Kasumi-1 (cell line): ENCODE data around the gene CPEB4.

ENCODE experiments used
- DNase-seq, 2 experiments: peaks; one replicate each; lab custom pipeline; 2025; lab: John Stamatoyannopoulos, UW

Gene CPEB4

DNA sequence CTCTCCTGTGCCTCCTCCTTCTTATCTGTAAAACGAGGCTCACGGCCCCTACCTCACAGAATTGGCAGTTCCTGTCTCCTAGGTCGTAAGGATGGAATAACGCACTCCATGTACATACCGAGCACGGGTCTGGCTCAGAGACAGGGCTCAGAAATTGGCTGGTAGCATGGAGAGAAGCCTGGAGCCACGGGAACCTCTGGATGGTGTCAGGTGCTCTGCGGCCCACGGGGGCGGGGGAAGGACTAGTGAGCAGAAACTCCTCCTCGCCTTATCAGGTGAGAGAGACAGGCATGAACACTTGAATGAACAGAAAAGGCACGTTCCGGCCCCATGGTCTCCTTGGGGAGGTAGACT, 85.4 kb downstream of the CPEB4 start:
- DNase-seq = no peak

DNA sequence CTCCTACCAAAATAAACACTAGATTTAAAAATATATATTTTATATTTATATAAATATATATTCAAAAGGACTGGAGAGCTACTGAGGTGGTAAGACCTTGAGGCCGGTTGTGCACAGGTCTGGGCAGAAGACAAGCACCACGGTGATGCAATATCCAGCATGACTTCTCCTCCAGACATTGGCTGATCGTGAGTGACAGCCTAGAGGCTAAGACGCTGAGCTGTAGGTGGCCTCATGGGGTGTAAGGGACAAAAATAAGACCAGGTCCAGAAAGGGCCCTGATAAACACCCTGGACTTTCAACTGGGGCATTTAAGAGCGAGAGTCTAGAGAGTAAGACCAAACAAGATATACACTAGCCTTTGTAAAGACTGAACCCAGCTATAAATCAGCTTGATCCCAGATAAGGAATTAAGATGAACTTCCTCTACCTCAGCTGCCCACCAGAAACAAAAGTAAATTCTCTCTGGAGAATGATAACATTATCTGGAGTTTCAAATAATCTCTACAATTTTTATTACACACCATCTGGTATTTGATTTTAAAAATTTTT, 86.6 kb downstream of the CPEB4 start:
- no peak for DNase-seq

DNA sequence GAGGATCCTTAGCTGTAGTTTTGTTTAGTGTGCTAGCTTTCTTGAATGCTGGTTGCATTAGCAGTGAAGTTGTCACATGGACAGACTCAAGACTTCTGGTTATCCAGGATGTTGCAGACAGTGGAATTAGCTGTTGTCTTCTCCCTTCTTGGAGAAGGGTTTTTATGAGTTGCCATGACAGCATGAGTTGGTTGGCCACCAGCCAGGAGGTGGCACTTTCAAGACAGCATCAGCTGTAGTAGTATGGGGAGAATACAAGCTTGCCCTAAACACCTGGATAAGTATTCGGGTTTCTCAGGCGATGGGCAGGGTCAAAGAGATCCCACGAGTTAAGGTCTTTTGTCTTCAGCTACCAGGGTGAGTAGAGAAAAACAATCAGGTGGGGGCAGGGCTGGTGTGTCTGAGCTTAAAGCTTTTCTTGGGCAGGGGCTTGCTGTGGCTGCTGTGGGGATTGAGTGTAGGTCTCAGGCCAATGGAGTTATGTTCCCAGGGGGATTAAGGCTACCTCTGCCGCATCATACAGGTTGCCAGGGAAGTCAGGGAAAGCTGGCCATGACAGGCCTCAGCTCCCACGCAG, 93.1 kb downstream of the CPEB4 start:
- DNase-seq = no peak

DNA sequence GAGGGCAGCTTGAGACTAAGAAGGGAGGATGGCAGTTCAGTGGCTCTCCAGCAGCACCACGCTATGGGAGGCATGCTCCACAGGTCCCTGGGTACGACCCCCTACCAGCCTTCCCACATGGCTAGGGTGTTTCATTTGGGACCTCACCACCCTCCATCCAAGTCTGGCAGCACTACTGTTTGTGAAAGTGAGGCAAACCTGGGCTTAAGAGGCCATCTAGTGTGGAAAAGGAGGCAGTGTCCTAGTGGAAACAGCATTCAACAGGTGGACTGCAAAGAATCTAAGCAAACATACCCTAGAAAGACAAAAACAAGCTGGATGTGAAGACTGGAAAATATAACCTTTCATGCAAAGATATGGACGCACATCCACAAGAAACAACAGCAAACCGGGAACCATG, 96.1 kb downstream of the CPEB4 start:
- DNase-seq = peak; percentile 10 to 24

DNA sequence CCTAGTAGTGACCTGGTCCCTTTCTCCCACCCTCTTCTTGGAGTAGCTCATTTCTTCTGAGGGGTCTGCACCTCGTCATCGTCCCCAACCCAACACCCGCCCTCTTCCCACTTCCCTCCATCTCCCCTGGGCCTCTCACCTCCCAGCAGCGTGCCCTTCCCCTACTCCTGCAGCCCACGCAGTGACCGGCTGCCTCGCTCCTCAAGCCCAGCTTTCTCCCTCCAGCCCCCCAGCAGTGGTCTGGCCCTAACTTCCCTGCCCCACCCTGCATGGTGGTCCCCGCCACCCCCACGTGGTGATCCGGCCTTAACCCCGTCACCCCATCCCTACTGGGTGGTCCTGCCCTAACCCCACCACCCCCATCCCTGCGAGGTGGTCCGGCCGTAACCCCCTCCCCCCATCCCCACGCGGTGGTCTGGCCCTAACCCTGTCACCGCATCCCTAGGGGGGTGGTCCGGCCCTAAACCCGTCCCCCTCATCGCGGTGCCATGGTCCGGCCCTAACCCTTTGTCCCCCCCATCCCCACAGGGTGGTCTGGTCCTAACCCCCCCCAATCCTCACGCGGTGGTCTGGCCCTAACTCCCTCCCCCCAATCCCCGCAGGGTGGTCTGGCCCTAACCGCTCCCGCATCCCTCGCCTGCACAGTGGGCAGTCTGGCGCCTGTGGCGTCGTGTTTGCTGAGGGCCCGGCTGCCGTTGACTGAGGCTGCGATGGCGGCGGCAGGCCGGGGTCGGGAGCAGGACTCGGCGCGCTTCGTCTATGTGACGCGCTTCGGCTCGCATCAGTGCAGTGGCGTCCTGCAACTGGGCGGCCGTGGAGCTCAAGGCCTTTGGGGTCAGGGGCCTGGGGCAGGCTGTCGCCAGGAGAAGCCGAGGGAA, 100.6 kb downstream of the CPEB4 start, which contains the start of gene C5orf47:
Gene C5orf47, plus strand, starts transcription at position 617 of the 878 bp plus-strand sequence. Its CDS starts 94 bp downstream, at position 711.
- no peak for DNase-seq

DNA sequence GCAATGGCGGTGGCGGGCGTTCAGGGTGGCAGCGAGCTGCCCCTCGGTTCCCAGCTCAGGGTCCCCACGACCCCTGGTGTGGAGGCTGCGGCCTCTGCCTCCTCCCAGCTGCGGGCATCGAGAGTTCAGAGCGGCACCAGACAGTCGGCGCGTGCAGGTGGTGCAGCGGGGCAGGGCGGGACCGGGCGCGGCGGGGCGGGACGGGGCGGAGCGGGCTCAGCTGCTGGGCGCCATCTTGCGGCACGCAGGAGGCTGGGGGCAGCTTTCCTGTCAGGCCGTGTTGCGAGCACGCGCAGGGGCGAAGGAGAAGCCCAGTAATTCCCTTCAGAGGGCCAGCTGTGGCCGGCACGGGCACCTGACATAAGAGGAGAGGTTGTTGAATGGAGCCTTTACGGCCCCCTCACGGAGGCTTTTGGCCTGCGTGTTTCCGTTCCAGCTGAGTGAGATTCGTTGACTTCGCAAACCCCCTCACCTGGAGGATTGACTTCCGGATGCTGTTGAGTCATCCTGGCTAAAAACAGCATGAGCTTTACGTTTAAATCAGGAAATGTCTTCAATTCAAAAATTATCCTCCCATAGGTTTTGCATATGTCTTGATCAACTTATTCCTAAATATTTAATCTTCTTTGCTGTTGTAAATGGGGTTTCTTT, 101.4 kb downstream of the CPEB4 start:
- DNase-seq = no peak

DNA sequence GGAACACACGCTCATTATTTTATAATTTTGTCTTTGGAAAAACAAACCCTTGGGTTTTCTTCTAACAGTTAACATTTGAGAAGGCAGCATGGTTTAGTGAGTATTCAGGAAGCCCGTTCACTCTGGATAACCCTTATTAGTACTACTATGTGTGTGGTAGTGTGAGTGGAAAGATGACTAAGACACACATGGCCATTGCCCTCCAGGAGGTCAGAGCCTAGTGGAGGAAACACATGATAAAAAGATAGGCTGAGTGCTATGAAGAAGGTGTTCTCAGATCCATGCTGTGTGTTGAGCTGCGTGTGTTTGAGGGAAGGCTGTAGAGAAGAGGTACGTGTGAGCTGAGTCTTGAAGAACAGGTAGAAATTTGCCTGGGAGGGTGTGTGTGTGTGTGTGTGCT, 109.2 kb downstream of the CPEB4 start:
- no peak for DNase-seq

DNA sequence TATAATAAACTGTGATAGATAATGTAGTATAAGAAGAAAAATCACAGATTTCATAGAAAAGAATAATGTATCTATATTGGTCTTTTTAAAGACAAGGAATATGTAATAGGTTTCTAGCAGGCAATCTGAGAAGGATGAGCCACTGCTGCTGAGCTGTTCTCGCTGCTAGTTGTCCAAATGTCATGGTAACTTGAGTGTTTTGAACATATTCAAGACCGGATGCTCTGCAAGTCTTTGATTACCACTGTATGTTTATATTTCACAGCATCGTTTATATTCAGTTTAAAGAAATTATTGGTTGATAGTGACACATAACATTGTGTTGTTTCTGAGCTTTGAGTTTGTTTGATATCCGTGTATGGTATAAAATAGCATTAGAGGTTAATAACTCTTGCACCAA, 110.4 kb downstream of the CPEB4 start:
- DNase-seq = no peak

DNA sequence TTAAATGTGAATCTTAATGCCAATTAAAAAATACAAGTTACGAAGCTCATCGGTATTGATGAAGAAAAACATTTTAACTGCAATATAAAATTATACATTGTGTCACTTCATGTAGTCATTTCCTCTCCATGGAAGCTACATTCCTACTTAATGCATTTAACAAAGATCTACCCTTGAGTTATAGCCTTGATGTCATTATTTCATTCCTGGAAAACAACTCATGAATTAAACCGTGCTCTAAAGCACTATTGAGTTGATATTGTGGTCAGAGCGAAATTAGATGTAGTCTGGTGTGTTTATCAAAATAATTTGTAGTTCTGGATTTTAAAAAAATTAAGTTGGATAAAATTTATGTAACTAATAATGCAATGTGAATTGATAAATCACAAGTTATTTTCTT, 111.9 kb downstream of the CPEB4 start:
- DNase-seq = no peak

DNA sequence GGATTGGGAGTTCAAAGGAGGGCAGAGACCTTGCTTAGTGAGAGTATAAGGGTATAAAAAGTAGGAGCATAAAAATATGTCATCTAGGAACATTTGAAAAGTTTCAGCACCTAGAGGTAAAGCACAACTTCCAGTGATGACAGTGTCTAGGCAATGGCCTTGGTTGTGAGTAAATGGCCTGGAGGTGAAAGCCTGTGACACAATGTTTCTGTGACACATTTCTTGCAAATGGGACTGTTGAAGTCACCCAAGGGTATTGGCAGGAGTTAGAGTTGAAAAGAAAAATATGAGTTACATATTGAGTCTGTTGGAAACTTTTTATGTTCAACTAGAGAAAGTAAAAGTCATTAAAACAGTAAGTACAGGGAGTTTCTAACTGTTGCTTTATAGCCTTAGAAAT, 115.6 kb downstream of the CPEB4 start:
- DNase-seq = no peak

DNA sequence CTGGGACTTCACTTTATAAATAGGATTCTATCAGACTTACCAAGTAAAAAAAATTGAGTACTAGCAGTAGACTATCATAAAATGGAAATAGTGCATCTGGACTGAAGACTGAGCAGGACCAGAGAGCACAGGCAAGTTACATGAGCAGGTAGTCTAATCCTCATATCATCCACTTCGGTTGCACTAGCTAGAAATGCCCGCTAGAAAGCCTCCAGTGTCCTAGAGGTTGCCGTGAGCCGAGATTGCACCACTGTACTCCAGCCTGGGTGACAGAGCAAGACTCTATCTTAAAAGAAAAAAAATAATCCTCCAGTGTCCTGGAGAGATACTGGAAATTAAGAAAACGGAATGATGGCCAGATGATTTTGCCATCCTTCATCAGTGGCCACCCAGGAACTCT, 120.8 kb downstream of the CPEB4 start:
- no peak for DNase-seq

DNA sequence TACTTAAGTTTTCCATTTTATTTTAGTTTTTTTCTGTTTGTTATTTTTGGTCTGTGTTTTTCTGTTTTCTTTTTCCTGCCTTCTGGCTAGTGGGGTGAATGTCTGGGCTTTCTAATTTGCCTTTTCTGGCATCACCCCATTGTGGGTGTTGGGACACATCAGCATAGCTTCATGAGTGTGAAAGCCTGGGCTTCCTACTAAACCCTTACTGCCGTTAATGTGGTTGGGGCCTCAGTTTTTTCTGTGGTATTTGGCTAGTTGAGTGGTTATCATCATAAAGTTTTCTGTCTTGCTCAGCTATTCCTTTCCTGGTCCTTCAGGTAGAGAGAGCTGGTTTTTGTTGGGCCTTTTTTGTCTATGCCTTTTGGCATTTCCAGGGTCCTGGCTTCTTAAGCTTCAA, 122.2 kb downstream of the CPEB4 start:
- DNase-seq = no peak

DNA sequence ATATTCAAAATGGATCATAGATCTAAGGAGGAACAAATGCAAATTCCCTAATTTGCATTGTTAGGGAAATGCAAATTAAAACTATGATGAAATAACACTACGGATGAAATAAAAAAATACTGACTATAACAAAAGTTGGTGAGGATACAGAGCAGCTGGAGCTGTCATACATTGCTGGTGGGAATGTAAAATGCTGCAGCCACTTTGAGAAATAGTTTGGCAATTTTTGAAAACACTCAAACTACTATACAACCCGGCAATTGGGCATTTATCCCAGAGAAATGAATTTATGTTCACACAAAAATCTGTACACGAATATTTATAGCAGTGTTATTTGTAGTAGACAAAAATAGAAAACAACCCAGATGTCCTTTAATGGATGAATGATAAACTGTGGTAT, 123.3 kb downstream of the CPEB4 start:
- no peak for DNase-seq
